ENCODE measurements around the gene ADAM12.
"Not testable (repeated sequence)": the region's sequence is repeated elsewhere in the genome, so short reads cannot be mapped to it uniquely, and the experiment has no call there.

ADAM12 gene

GRCh38 chr10:126049759-126050700, 338.2 kb downstream of the ADAM12 start:
- peak; percentile 55 for DNase-seq (ENCODE audit: low read depth)
- H3K4me3 ChIP-seq (ENCODE audit: control insufficient read depth, low read depth, low read length): no peak overlapping the region
- TF ChIP-seq CTCF (IDR thresholded peaks at IDR 0.05; ENCODE audit: control insufficient read depth, insufficient read depth, low read depth, low read length, missing control alignments): no peak

- not testable (repeated sequence) for H3K4me3 ChIP-seq (ENCODE audit: control insufficient read depth, low read depth, low read length); DNase-seq (ENCODE audit: low read depth)
Measured at GRCh38 chr10:126047749-126048148, 340.5 kb downstream of the ADAM12 start.

- H3K4me3 ChIP-seq (ENCODE audit: control insufficient read depth, low read depth, low read length): no peak overlapping the region
- no peak for DNase-seq (ENCODE audit: low read depth)
- TF ChIP-seq CTCF (IDR thresholded peaks at IDR 0.05; ENCODE audit: control insufficient read depth, insufficient read depth, low read depth, low read length, missing control alignments): no peak
Measured at GRCh38 chr10:126046831-126047230, 341.4 kb downstream of the ADAM12 start.

- TF ChIP-seq CTCF (IDR thresholded peaks at IDR 0.05; ENCODE audit: control insufficient read depth, insufficient read depth, low read depth, low read length, missing control alignments): no peak
- no peak overlapping the region for H3K4me3 ChIP-seq (ENCODE audit: control insufficient read depth, low read depth, low read length)
- no peak for DNase-seq (ENCODE audit: low read depth)
Measured at GRCh38 chr10:126045861-126046260, 342.4 kb downstream of the ADAM12 start.

- no peak for TF ChIP-seq CTCF (IDR thresholded peaks at IDR 0.05; ENCODE audit: control insufficient read depth, insufficient read depth, low read depth, low read length, missing control alignments)
- no peak for DNase-seq (ENCODE audit: low read depth)
- no peak overlapping the region for H3K4me3 ChIP-seq (ENCODE audit: control insufficient read depth, low read depth, low read length)
Measured at GRCh38 chr10:126043389-126043788, 344.9 kb downstream of the ADAM12 start.

GRCh38 chr10:126042906-126043305, 345.4 kb downstream of the ADAM12 start:
- DNase-seq (ENCODE audit: low read depth): no peak
- no peak overlapping the region for H3K4me3 ChIP-seq (ENCODE audit: control insufficient read depth, low read depth, low read length)
- TF ChIP-seq CTCF (IDR thresholded peaks at IDR 0.05; ENCODE audit: control insufficient read depth, insufficient read depth, low read depth, low read length, missing control alignments): no peak

GRCh38 chr10:126042354-126042753, 345.9 kb downstream of the ADAM12 start:
- no peak for DNase-seq (ENCODE audit: low read depth)
- TF ChIP-seq CTCF (IDR thresholded peaks at IDR 0.05; ENCODE audit: control insufficient read depth, insufficient read depth, low read depth, low read length, missing control alignments): no peak

More at GRCh38 chr10:126042354-126042753, 345.9 kb downstream of the ADAM12 start:
- H3K4me3 ChIP-seq (ENCODE audit: control insufficient read depth, low read depth, low read length): no peak overlapping the region
